ENCODE data around the gene ABCG2.

ABCG2 gene

GRCh38 chr4:88064410-88064809 is 94.0 kb downstream of the ABCG2 start:
- DNase-seq (ENCODE audit: extremely low spot score): no peak
- ChIA-PET CTCF (no interaction called here), POLR2A (no interaction called here)
- TF ChIP-seq ZNF384 (IDR thresholded peaks at IDR 0.05) (no peak), HDGF (IDR thresholded peaks at IDR 0.05; ENCODE audit: borderline replicate concordance) (no peak), CTBP1 (IDR thresholded peaks at IDR 0.05; ENCODE audit: borderline replicate concordance) (no peak), NFRKB (IDR thresholded peaks at IDR 0.05) (no peak), FOXK2 (IDR thresholded peaks at IDR 0.05) (no peak), TARDBP (IDR thresholded peaks at IDR 0.05) (no peak), ARNT (IDR thresholded peaks at IDR 0.05) (no peak), SUZ12 (IDR thresholded peaks at IDR 0.05) (no peak), LEF1 (IDR thresholded peaks at IDR 0.05; ENCODE audit: borderline replicate concordance) (no peak), FOXM1 (IDR thresholded peaks at IDR 0.05; ENCODE audit: borderline replicate concordance) (no peak), L3MBTL2 (conservative IDR thresholded peaks at IDR 0.05) (no peak), PKNOX1 (IDR thresholded peaks at IDR 0.05) (no peak), FOXA1 (IDR thresholded peaks at IDR 0.05) (no peak), ELF4 (IDR thresholded peaks at IDR 0.05) (no peak), SP1 (IDR thresholded peaks at IDR 0.05) (no peak)

- no peak for TF ChIP-seq PKNOX1 (IDR thresholded peaks at IDR 0.05)
- no peak for TF ChIP-seq ELF4 (IDR thresholded peaks at IDR 0.05)
- no peak for TF ChIP-seq LEF1 (IDR thresholded peaks at IDR 0.05; ENCODE audit: borderline replicate concordance)
- no peak for TF ChIP-seq SP1 (IDR thresholded peaks at IDR 0.05)
- no peak for TF ChIP-seq FOXM1 (IDR thresholded peaks at IDR 0.05; ENCODE audit: borderline replicate concordance)
- TF ChIP-seq SUZ12 (IDR thresholded peaks at IDR 0.05): no peak
- TF ChIP-seq L3MBTL2 (conservative IDR thresholded peaks at IDR 0.05): no peak
- TF ChIP-seq NFRKB (IDR thresholded peaks at IDR 0.05): no peak
- no peak for TF ChIP-seq ZNF384 (IDR thresholded peaks at IDR 0.05)
- TF ChIP-seq CTBP1 (IDR thresholded peaks at IDR 0.05; ENCODE audit: borderline replicate concordance): no peak
- TF ChIP-seq ARNT (IDR thresholded peaks at IDR 0.05): no peak
- no peak for TF ChIP-seq HDGF (IDR thresholded peaks at IDR 0.05; ENCODE audit: borderline replicate concordance)
- no peak for TF ChIP-seq BHLHE40 (IDR thresholded peaks at IDR 0.05; ENCODE audit: borderline replicate concordance)
- TF ChIP-seq FOXA1 (IDR thresholded peaks at IDR 0.05): no peak
- no peak for TF ChIP-seq TARDBP (IDR thresholded peaks at IDR 0.05)
- POLR2A ChIA-PET: no interaction called here
- CTCF ChIA-PET: no interaction called here
- DNase-seq (ENCODE audit: extremely low spot score): no peak
Measured at GRCh38 chr4:88063634-88064296, 94.7 kb downstream of the ABCG2 start.

GRCh38 chr4:88062843-88063242 is 95.6 kb downstream of the ABCG2 start:
- ChIA-PET POLR2A (no interaction called here), CTCF (no interaction called here)

GRCh38 chr4:88062311-88062710 is 96.1 kb downstream of the ABCG2 start:
- CTCF ChIA-PET: no interaction called here
- DNase-seq (ENCODE audit: extremely low spot score): no peak
- no peak for TF ChIP-seq FOXK2 (IDR thresholded peaks at IDR 0.05)
- TF ChIP-seq SUZ12 (IDR thresholded peaks at IDR 0.05): no peak
- no peak for TF ChIP-seq FOXA1 (IDR thresholded peaks at IDR 0.05)
- no peak for TF ChIP-seq L3MBTL2 (conservative IDR thresholded peaks at IDR 0.05)
- no peak for TF ChIP-seq SP1 (IDR thresholded peaks at IDR 0.05)
- TF ChIP-seq ZNF384 (IDR thresholded peaks at IDR 0.05): no peak
- no peak for TF ChIP-seq NFRKB (IDR thresholded peaks at IDR 0.05)
- TF ChIP-seq TARDBP (IDR thresholded peaks at IDR 0.05): no peak
- TF ChIP-seq ELF4 (IDR thresholded peaks at IDR 0.05): no peak
- no peak for TF ChIP-seq FOXM1 (IDR thresholded peaks at IDR 0.05; ENCODE audit: borderline replicate concordance)
- TF ChIP-seq CTBP1 (IDR thresholded peaks at IDR 0.05; ENCODE audit: borderline replicate concordance): no peak
- no peak for TF ChIP-seq HDGF (IDR thresholded peaks at IDR 0.05; ENCODE audit: borderline replicate concordance)
- no peak for TF ChIP-seq PKNOX1 (IDR thresholded peaks at IDR 0.05)
- POLR2A ChIA-PET: no interaction called here

More at GRCh38 chr4:88062843-88063242, 95.6 kb downstream of the ABCG2 start:
- DNase-seq (ENCODE audit: extremely low spot score): no peak
- TF ChIP-seq ELF4 (IDR thresholded peaks at IDR 0.05) (no peak), HDGF (IDR thresholded peaks at IDR 0.05; ENCODE audit: borderline replicate concordance) (no peak), SP1 (IDR thresholded peaks at IDR 0.05) (no peak), LEF1 (IDR thresholded peaks at IDR 0.05; ENCODE audit: borderline replicate concordance) (no peak), FOXK2 (IDR thresholded peaks at IDR 0.05) (no peak), PKNOX1 (IDR thresholded peaks at IDR 0.05) (no peak), L3MBTL2 (conservative IDR thresholded peaks at IDR 0.05) (no peak), TARDBP (IDR thresholded peaks at IDR 0.05) (no peak), ZNF384 (IDR thresholded peaks at IDR 0.05) (no peak), ARNT (IDR thresholded peaks at IDR 0.05) (no peak)

GRCh38 chr4:88060431-88060830 is 98.0 kb downstream of the ABCG2 start:
- TF ChIP-seq FOXM1 (IDR thresholded peaks at IDR 0.05; ENCODE audit: borderline replicate concordance) (no peak), FOXK2 (IDR thresholded peaks at IDR 0.05) (no peak), ZNF384 (IDR thresholded peaks at IDR 0.05) (no peak), CTBP1 (IDR thresholded peaks at IDR 0.05; ENCODE audit: borderline replicate concordance) (no peak), ELF4 (IDR thresholded peaks at IDR 0.05) (no peak), HDGF (IDR thresholded peaks at IDR 0.05; ENCODE audit: borderline replicate concordance) (no peak), LEF1 (IDR thresholded peaks at IDR 0.05; ENCODE audit: borderline replicate concordance) (no peak), BHLHE40 (IDR thresholded peaks at IDR 0.05; ENCODE audit: borderline replicate concordance) (no peak), SUZ12 (IDR thresholded peaks at IDR 0.05) (no peak), TARDBP (IDR thresholded peaks at IDR 0.05) (no peak), SP1 (IDR thresholded peaks at IDR 0.05) (no peak), FOXA1 (IDR thresholded peaks at IDR 0.05) (no peak), PKNOX1 (IDR thresholded peaks at IDR 0.05) (no peak)
- POLR2A ChIA-PET: no interaction called here
- DNase-seq (ENCODE audit: extremely low spot score): no peak
- CTCF ChIA-PET: no interaction called here

All from HEK293T (cell line).